HL-60 (cell line): ENCODE measurements around the gene TULP1.

Experiments used
- DNase-seq, 2 experiments: peaks; one replicate each; pipeline ENCODE4 v3.0.0-alpha.2; 2010 to 2020; ENCODE audit warnings: low read depth in 1 of 2, low spot score in 1 of 2
- H3K27ac ChIP-seq: fragments of 250-450 bp; sonication (Bioruptor Pico); replicated peaks from 2 replicates; pipeline ENCODE4 v1.5.1; 2020; ENCODE audit warnings: mild to moderate bottlenecking, moderate library complexity
- H3K27me3 ChIP-seq: fragments of 250-450 bp; sonication (Bioruptor Pico); 2 replicates; pipeline ENCODE4 v1.5.1; 2021; ENCODE audit warnings: mild to moderate bottlenecking, moderate library complexity; ENCODE audit not compliant: insufficient read depth, poor library complexity, severe bottlenecking
- H3K4me3 ChIP-seq: replicated peaks from 2 replicates; pipeline ENCODE4 v1.5.1; 2011; ENCODE audit warnings: mild to moderate bottlenecking, control low read depth, low read length; ENCODE audit not compliant: insufficient read depth
- CTCF ChIP-seq: IDR thresholded peaks from one replicate; pipeline ENCODE4 v1.5.1; 2011; ENCODE audit warnings: low read length, control low read depth, inconsistent platforms; ENCODE audit not compliant: insufficient read depth
- GABPA ChIP-seq: IDR thresholded peaks from 2 replicates; pipeline ENCODE4 v1.6.1; 2012; ENCODE audit warnings: low read depth
- POLR2AphosphoS5 ChIP-seq: IDR thresholded peaks from 2 replicates; pipeline ENCODE4 v1.6.1; 2012; ENCODE audit warnings: low read depth
- REST ChIP-seq: IDR thresholded peaks from 2 replicates; pipeline ENCODE4 v1.6.1; 2012; ENCODE audit warnings: low read depth; ENCODE audit not compliant: insufficient replicate concordance
- SPI1 ChIP-seq: IDR thresholded peaks from 2 replicates; pipeline ENCODE4 v1.6.1; 2012; ENCODE audit warnings: low read depth, mild to moderate bottlenecking, borderline replicate concordance

The TULP1 gene

GRCh38 chr6:35487658-35488516 is 24.8 kb downstream of the TULP1 start:
- TF ChIP-seq SPI1: peak; percentile 99
- peak; percentile 86 for TF ChIP-seq POLR2AphosphoS5
- TF ChIP-seq REST: no peak
- TF ChIP-seq GABPA: no peak
- H3K4me3 ChIP-seq: no peak overlapping the region

GRCh38 chr6:35486005-35486925 is 26.4 kb downstream of the TULP1 start:
- no peak for DNase-seq
- Histone ChIP-seq H3K4me3 (no peak overlapping the region), H3K27ac (peak overlapping the region; percentile 86), H3K27me3 (no peaks in the 10 kb centered on the region)
- TF ChIP-seq GABPA (no peak), CTCF (no peak)

More at GRCh38 chr6:35487658-35488516, 24.8 kb downstream of the TULP1 start:
- Histone ChIP-seq H3K27me3 (no peaks in the 10 kb centered on the region), H3K27ac (peak overlapping the region; percentile 86)
- peak; percentile 83 to 94 for DNase-seq

GRCh38 chr6:35485402-35485877 is 27.3 kb downstream of the TULP1 start:
- Histone ChIP-seq H3K4me3 (no peak overlapping the region), H3K27ac (no peak overlapping the region)

More at GRCh38 chr6:35485402-35485877, 27.3 kb downstream of the TULP1 start:
- H3K27me3 ChIP-seq: no peaks in the 10 kb centered on the region
- no peak for DNase-seq
- TF ChIP-seq GABPA (no peak), REST (no peak), POLR2AphosphoS5 (no peak), CTCF (no peak), SPI1 (no peak)
